Lower leg skin (tissue), 4 donors: Measurements from ENCODE around the gene LMCD1. TPM values are rescaled to one million over a fixed set of nuclear protein-coding genes. Genes with fewer than 3 reads are reported as not detected.

Experiments used
- DNase-seq, 2 donors: peaks; one replicate each; pipeline ENCODE4 v3.0.0-alpha.2; 2019; ENCODE audit warnings: low spot score in 2 of 2
- H3K4me3 ChIP-seq: fragments of 200-600 bp; sonication (generic); 2 replicates; pipeline ENCODE4 v1.5.1; 2017; ENCODE audit warnings: mild to moderate bottlenecking, low read depth; ENCODE audit not compliant: poor library complexity, severe bottlenecking
- POLR2A ChIP-seq, 2 donors: fragments of 450-650 bp; IDR thresholded peaks; one replicate each; pipeline ENCODE4 v1.6.1; 2016 to 2017; ENCODE audit warnings: antibody characterized with exemption in 2 of 2, mild to moderate bottlenecking in 1 of 2, moderate library complexity in 1 of 2
- WGBS, 2 donors: methylation state at CpG; one replicate each; pipeline ENCODE4 v1.1.5; 2018; 5-methylcytosine and 5-hydroxymethylcytosine counted together
- intact Hi-C: fragments of 100-400 bp; cut with DNase I; formaldehyde crosslinking; loops from one replicate; pipeline ENCODE4 v1.15.0; 2023; ENCODE audit warnings: low total_unique reads
- total RNA-seq, 4 donors: library from RNA; depleted of rRNA; stranded (reverse); fragments of >200 nt; gene quantifications; one replicate each; pipeline ENCODE4 v1.1.0, GENCODE V29; 2016
- TF ChIP-seq, protein P1 (sequence below), 3 donors: fragments of 450-650 bp; IDR thresholded peaks; one replicate each; pipeline ENCODE4 v1.5.1; 2016; ENCODE audit warnings: antibody characterized with exemption in 3 of 3, mild to moderate bottlenecking in 3 of 3, moderate library complexity in 2 of 3

LMCD1 gene
- total RNA-seq, 4 donors from 2014 or later, result 40.4 to 81.5 (median 54.1) TPM

DNA sequence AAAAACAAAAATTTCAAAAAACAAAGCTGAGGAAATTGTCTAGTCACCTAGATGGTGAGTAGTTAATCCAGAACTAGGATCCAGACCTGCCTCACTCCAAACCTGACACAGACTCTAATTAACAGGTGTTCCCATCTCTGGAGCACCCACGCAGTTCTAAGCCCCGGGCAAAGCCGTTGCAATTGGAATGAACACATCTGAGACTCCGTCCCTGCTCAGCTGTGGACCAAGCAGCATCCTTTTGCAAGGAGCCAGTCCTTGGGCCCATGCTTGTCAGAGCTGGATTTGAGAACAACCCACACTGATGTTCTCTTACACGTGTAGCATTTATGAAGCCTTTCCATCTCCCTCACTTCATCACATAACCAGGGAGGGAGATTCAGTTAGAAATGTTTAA is 54.8 kb downstream of the LMCD1 start:
- H3K4me3 ChIP-seq, result no peak overlapping the region
- WGBS, 2 donors, result 56 to 68% methylated on average over 5 of the region's 5 CpGs
- intact Hi-C loops, result no loop called here
- TF ChIP-seq, protein P1, sequence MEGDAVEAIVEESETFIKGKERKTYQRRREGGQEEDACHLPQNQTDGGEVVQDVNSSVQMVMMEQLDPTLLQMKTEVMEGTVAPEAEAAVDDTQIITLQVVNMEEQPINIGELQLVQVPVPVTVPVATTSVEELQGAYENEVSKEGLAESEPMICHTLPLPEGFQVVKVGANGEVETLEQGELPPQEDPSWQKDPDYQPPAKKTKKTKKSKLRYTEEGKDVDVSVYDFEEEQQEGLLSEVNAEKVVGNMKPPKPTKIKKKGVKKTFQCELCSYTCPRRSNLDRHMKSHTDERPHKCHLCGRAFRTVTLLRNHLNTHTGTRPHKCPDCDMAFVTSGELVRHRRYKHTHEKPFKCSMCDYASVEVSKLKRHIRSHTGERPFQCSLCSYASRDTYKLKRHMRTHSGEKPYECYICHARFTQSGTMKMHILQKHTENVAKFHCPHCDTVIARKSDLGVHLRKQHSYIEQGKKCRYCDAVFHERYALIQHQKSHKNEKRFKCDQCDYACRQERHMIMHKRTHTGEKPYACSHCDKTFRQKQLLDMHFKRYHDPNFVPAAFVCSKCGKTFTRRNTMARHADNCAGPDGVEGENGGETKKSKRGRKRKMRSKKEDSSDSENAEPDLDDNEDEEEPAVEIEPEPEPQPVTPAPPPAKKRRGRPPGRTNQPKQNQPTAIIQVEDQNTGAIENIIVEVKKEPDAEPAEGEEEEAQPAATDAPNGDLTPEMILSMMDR (IDR thresholded peaks at IDR 0.05), result no peak
- no peak for TF ChIP-seq POLR2A (IDR thresholded peaks at IDR 0.05)
- no peak for DNase-seq

DNA sequence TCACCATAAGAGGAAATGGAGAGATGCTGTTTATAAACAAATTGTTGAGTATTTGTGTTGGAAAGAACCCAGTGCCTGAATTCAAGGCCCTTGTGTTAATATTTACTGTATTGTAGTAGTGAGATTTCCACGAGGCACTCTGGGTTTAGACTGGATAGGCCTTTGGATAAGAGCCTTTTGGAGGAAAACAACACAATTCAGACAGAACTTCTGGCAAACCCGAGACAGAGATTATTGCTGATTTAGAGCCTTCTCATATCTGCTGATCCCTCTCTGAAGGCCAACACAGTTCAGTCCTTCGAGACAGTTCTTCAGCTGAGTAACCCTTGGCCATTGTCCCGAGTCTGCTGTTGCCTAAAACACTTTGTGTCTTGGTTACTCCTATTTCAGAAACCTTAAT is 55.7 kb downstream of the LMCD1 start:
- 60 to 65% methylated on average over 4 of the region's 4 CpGs for WGBS, 2 donors
- TF ChIP-seq POLR2A (IDR thresholded peaks at IDR 0.05), result no peak
- TF ChIP-seq, protein P1 (IDR thresholded peaks at IDR 0.05), result no peak
- intact Hi-C loops, result no loop called here
- no peak overlapping the region for H3K4me3 ChIP-seq
- DNase-seq, result peak in 1 of 2 donors; percentile 69

DNA sequence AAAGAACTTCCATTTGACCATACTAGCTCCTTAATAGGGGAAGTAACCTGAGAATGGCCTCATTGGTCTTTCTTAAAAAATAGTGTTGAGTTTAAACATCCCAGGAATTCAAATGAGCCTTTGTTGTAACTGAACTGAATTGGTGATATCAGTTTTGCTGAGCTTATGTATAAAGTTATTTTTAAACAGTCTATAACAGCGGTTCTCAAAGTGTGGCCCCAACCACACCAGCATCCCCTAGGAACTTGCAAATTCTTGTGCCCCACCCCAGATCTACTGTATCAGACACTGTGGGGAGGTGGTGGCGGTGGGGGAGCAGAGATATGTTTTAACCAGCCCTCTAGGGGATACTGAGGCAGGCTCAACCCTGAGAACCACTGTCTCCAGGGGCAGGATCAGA is 57.0 kb downstream of the LMCD1 start:
- WGBS, 2 donors, result 80 to 100% methylated on average over 2 of the region's 2 CpGs
- TF ChIP-seq, protein P1 (IDR thresholded peaks at IDR 0.05), result no peak
- no peak for TF ChIP-seq POLR2A (IDR thresholded peaks at IDR 0.05)
- no peak for DNase-seq
- no peak overlapping the region for H3K4me3 ChIP-seq
- intact Hi-C loops, result no loop called here

DNA sequence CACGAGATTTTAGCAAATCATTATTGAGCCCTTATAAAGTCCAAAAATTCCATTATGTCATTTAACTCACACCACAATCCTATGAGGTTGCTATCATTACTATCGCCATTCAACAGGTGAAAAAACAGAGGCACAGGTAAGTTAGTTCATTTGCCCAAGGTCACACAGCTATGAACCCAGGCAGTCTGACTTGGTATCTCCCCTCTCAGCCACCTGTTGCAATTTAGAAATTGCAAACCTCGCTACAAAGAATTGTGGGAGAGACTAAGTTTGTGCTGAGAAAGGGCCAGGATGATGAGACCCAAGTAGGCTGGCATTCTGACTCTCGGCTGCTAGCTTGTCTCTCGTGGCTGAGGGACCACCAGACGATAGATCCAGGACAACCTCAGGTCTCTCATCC is 57.7 kb downstream of the LMCD1 start:
- 95% methylated on average over 6 of the region's 6 CpGs for WGBS, 2 donors
- intact Hi-C loops, result no loop called here

DNA sequence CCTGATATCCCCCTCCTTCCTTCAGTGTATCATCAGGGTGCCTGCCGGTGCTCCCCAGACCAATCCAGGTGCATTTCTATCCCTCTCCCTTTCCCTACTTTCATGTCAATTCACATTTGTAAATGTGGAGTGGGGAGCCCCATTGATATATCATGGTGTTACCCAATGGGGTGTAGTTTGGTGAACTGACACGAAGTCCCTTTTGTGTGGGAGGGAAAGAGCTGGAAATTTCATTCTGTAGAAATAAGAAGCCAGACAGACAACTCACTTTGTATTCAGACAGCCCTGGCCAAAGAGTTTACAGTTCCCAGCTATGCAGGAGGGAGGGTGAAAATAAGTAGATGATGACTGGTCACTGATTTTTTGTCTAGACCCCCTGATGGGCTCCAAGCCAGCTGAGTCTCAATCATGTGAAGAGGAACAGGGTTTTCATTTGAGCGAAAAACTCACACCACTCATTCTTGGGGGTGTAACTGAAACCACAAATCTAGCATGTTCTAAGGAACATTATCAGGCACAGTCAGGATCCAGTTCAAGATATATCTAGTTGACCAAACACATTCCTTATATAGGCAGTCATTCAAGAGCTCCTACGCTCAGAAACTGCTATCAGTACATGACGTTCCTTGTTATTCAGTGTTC is 58.9 kb downstream of the LMCD1 start:
- no peak for TF ChIP-seq POLR2A (IDR thresholded peaks at IDR 0.05)
- TF ChIP-seq, protein P1 (IDR thresholded peaks at IDR 0.05), result no peak
- H3K4me3 ChIP-seq, result no peak overlapping the region
- intact Hi-C loops, result no loop called here
- no peak for DNase-seq
- WGBS, 2 donors, result 86 to 87% methylated on average over 5 of the region's 5 CpGs

More for the DNA sequence above, 57.7 kb downstream of the LMCD1 start:
- TF ChIP-seq, protein P1 (IDR thresholded peaks at IDR 0.05), result no peak
- no peak for TF ChIP-seq POLR2A (IDR thresholded peaks at IDR 0.05)
- DNase-seq, result no peak
- H3K4me3 ChIP-seq, result no peak overlapping the region

DNA sequence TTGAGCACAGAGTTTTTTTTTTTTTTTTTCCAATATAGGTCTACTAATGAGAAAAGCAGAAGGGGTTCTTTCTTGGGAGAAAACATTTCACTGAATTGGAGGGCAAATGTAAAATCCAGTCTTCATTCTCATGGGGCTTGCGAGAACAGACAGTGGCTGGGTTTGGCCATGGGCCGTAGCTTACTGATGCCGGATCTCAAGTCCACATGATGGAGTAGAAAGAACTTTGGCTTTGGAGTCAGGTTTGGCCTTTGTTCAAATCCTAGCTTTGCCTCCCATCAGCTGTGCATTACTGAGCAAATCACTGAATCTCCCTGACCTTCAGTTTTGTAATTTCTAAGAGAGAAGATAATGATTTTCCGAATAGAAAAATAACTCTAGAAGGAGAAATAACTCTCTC is 59.7 kb downstream of the LMCD1 start:
- H3K4me3 ChIP-seq, result no peak overlapping the region
- no peak for TF ChIP-seq POLR2A (IDR thresholded peaks at IDR 0.05)
- TF ChIP-seq, protein P1 (IDR thresholded peaks at IDR 0.05), result no peak
- WGBS, 2 donors, result 80 to 87% methylated on average over 4 of the region's 4 CpGs
- no peak for DNase-seq
- intact Hi-C loops, result no loop called here
